HG02840 (cell line): ENCODE data around the gene REPS2.

Experiments
- ATAC-seq: cut with Tn5 transposase; IDR thresholded peaks from one replicate; pipeline ENCODE4 v1.9.1; 2021; ENCODE audit warnings: mild to moderate bottlenecking, moderate library complexity, moderate number of reproducible peaks; ENCODE audit not compliant: unreplicated experiment, low FRiP score

Gene REPS2

DNA sequence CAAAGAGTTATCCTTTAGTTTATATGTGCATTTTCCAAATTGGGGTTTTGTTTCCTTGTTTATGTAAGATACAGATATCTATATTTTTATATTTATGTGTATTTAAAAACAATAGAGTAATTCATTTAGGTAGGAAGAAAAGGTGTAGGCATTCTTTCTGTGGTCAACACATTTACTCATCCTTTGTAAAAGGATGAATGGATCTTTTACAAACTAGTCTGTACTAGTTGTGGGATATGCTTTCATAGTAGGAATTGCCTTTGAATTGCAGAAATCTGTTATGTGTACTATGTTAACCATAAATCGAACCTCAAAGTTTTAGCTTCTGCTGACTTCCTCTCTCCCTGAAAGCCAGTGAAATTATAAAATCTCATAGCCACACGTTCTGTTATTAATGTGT, 128.5 kb downstream of the REPS2 start:
- no peak for ATAC-seq

DNA sequence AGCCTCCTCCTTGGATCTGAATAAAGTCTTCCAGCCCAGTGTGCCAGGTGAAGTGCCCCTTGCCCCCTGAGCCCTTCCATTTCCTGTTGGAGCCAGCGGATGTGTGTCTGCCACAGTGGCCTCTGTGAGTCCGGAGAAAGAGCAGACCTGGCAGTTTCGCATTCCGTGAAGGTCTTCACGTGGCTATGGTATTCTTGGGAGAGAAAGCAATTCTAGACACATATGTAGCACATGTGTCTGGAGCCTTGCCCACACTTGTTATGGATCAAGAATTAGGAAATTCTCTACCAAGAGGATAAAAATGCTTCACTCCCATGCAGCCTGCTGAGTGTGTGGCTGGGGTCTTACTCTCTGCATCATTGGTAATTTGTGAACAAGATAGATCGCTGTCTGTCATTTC, 130.9 kb downstream of the REPS2 start:
- ATAC-seq, result no peak

DNA sequence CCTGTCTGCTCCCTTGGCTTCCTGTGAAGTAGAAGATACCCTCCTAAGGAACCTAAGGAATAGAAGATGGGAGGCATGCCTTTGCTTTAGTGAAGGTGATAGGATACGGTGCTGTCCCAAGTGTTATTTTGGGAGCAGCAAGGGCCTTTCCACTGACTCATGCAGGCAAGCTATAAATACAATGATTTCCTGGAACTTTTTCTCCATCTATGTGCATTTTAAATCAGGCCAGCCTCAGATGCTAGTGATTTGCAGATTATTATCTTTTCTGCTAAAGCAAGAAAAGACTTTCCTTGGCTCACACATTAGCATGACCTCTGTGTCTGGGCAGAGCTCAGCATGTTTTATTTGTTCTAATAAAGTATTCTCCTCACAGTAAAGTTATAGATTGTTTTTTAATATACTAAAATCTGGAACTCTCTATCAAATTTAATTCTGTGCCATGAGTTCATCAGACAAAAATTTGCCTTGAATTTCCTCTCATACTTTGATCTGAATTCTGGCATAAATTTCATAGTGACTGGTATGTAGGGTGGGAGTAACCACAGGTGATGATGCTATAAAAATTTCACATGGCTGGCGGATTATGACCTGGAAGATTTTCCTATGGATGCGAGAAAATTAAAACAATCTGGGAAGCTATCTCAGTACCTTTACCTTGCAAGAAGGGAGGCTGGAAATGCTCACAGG, 131.7 kb downstream of the REPS2 start:
- ATAC-seq, result no peak

DNA sequence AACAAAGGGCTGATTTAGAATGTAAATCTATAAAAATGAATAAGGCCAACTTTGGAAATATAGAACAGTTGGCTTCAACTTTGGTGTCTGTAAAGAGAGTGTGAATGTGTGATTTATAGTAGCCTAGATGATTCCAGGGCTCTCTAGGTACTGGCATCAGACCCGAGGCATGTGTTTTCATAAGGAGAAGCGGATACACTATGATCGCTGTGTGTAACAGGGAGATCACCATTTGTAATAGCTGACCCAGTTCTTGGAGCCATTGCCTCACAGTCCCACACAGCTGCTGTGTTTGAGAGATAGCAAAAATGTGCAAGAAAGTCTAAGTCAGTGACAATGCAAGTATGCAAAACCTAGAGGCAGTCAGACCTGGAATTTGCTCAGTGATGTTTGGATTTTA, 135.1 kb downstream of the REPS2 start:
- ATAC-seq, result no peak

DNA sequence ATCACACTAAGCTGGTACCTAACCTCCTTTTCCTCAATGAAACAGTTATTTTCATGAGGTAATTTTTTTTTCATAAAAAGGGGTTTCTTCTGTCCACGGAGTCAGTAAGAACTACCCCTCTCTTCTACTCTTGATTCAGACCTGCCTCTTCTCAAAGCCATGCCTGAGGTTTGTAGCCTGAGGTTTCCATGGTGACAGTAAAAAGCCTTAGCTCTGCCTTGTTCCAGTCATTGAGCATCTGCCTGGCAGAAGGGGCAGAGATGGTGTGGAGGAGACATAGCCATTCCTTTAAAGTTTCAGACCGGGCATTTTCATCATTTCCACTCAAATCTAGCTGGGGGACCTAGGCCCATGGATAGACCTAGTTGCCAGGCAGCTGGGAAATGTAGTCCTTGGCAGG, 135.5 kb downstream of the REPS2 start:
- no peak for ATAC-seq

DNA sequence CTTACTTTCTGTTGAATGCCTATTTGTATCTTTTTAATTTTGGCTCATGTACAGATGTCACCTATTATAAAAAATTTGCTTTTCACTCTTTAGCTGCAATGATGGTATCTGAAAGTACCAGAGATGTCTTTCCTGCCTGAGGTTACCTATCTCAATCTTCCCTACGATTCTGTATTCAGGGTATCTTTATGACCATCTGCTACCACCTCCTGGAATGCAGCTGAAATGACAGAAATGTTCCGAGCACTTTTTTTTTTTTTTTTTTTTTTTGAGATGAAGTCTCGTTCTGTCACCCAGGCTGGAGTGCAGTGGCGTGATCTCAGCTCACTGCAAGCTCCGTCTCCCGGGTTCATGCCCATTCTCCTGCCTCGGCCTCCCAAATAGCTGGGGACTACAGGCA, 136.4 kb downstream of the REPS2 start:
- no peak for ATAC-seq

DNA sequence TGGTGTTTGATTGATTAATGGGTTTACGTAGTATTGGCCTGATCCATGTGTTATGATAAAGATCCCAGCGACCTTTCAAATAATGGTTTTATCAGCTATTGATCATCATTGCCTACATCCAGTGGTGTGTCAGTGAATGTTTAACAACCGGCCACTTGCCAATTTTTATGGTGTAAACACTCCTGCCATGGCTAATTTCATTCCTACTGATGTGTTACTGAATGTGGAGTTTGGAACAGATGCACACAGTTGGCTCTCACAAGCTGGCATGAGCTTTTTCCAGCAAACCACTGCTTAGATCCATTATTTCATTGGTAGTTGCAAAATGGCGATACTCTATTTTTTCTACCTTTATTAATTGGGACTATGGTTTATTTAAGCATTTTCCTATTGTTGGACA, 139.9 kb downstream of the REPS2 start:
- ATAC-seq, result no peak

DNA sequence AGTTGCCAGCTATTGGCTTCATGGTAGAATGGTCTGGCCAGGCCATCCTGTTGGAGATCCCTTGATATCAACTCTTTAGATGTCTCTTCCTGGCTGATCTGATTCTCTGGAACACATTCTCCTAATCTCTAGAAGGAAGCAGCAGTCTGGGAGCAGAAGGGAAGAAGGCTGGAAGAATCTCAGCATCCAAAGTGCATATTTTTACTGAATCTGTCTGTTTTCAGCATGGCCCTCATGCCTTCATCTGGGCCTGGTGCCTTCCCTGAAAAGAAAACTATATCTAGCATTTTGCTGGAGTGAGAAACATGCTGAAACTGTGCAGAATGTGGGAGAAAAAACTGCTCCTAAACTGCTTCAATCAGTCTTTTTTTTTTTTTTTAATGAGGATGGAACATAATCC, 148.7 kb downstream of the REPS2 start:
- ATAC-seq, result no peak

DNA sequence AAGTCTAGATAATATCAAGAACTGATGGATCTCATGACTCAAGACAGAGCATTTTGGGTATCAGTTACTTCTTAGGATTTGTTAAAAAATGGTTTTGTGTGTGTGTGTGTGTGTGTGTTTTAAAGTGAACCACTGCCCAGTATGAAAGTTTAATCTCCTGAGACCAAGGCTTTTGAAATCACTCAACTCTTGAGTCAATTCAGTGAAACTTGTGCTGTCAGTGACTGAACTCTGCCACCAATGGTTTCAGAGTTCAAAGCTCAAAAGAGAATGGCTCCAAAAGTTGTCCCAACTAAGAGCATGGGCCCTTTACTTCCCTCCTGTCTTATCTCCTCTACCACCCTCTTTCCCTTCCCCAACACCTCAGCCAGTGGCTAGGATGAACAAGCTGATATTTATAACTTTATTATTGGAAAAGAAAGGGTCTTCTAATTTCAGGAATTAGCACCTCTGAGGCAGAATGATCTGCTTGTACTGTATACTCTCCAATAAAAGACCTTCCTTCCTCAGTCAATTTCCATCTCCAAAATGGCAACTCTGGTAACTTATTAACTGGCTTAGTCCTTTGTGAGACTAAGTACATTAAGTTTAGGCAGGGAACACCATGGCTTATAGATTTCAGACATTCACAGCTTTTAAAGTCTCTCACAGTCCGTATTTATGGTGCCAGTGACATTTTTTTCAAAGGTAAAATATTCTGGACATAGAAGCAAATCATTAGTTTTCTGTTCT, 152.2 kb downstream of the REPS2 start:
- no peak for ATAC-seq

DNA sequence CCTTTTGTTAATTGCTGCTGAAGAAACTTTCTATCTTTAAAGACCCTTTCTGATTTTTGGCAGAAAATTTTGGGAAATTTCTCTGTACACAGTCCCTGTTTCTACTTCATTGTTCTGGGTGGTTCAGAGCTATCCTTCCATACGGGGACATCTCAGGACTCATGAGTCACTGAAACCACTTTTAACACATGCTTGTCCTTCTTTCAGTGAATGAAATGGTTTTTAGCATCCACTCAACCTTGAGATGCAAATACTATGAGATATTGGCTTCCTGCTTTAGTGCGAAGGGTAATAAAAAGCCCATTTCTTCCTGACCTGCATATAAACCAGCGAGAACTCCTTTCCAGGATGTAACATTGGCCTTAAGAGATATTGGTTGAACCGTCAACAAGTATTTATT, 158.0 kb downstream of the REPS2 start:
- ATAC-seq, result no peak

DNA sequence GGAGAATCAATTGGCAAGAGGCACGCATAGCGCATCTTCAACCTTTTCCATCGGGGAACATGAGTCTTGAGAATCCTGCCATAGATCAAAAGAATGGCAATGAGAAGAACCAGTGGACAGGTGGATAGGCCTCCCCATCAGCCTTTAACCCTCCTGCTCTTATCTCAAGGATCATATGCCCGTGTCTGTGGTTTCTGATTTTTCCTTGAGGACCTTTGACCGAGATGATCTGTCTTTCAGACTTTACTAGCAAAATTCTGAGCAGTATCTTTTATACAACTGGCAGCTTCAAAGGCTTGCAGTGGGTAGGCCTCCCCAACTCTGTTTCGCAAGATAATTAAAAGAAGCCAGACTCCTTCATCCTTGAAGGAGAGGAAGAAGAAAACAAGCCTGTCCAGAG, 174.4 kb downstream of the REPS2 start:
- ATAC-seq, result no peak

DNA sequence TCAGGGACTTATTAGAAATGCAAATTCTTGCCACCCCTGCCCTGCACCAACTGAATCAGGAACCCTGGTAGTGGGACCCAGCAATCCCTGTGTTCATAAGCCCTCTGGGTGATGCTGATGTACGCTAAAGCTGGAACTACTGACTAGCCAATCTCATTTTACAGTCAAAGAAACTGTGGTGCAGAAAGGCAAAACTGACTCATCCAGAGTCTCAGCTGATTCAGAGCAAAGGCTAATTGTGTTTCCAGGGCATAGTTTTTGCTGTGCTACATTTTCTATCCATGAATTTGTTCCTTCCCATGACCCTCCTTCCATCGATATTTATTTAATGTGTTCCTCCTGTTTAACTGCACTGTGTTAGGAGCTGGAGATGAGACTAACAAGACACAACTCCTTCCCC, 207.5 kb downstream of the REPS2 start:
- ATAC-seq, result no peak

DNA sequence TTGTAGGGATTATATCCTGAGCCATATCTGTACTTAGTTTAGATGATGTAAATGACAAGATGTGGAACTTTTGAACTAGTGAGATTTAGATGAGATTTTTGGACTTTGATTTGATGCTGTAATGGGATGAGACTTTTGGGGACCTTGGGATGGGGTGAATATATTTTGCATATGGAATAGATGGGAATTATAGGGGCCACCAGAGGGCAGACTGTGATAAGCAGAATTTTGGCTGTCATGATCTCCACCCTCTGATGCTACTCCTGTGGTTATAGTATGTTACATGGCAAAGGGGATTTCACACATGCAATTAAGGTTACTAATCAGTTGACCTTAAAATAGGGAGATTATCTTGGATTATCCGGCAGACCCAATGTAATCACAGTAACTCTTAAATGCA, 214.5 kb downstream of the REPS2 start:
- ATAC-seq, result no peak

DNA sequence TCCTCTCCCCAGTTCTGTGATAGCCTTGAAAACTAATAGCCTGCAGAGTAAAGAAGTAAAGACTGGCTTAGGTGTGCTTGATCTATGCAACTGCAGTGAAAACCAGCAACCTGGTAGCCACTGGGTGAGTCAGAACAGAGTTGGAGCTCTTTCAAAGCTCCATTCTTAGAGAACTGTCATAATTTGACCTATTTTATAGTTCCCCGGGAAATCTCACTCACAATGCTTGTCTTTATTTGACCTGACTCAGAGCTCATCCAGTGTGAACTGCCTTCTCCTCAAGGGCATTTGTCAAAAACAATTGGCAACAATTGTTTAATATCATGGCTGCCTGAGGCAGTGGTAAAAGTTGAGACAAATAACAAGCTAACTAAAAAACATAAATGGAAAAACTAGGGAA, 215.5 kb downstream of the REPS2 start:
- ATAC-seq, result no peak

DNA sequence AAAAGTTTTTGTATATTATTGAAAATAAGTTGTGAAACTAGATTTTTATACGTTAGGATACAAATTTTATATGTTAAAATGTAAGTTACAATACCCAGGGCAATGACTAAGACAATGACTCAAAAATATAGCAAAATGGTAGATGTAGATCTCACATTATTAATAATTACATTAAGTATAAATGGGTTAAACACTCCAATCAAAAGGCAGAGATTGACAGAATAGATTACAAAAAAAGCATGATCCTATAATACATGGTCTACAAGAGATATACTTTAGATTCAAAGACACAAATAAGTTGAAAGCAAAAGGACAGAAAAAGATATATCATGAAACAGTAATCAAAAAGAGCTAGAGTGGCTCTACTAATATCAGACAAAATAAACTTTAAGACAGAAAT, 217.6 kb downstream of the REPS2 start:
- ATAC-seq, result no peak

DNA sequence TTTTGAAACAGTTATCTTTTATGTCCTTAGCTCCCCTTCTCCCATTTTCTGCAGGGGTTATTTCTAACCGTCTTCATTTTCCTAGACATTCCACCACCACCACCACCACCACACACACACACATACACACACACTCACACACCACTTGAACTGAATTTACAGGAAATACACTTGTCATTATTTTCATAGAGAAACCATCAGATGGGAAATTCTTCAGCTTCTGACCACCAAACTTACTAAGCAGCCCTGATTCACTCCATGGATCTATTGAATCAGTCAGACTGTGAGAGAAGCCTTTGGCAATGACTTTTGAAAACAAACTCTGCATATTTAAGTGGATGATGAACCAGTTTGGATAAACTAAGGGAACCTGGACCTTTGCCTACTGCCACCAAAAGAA, 218.5 kb downstream of the REPS2 start:
- no peak for ATAC-seq

DNA sequence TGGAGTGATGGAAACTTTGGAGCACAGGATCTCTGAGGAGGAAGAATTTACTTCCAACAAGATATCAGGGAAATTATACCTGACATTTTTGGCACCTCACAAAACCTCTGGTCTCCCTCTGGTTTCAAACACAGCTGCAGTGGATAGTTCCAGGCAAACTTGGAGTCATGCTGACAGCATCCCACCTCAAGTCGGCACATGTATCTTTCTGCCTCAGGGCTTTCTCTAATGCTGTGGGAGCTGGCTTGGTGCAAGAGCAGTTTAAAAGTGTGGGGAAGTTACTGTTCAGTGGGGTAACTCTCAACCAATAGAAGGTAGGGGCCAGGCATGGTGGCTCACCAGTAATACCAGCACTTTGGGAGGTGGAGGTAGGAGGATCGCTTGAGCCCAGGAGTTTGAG, 221.5 kb downstream of the REPS2 start:
- no peak for ATAC-seq

DNA sequence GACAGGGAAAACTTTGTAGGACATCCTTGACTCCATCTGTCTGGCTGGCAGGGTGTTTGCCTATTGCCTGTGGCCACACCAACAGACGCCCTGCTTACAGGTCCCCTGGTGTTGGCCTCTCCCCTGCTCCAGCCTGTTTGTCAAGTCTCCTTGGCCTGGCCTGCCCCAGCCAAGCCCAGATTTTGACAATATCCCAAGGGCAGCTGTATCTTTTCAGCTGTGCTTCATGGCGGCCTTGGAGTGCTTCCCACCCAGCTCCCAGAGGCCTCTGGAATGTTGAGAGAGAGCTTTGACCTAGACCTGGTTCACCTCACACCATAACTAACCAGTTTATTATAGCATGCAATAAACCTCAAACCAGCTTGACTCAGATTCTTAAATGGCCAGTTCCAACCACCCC, 224.5 kb downstream of the REPS2 start:
- ATAC-seq, result no peak

DNA sequence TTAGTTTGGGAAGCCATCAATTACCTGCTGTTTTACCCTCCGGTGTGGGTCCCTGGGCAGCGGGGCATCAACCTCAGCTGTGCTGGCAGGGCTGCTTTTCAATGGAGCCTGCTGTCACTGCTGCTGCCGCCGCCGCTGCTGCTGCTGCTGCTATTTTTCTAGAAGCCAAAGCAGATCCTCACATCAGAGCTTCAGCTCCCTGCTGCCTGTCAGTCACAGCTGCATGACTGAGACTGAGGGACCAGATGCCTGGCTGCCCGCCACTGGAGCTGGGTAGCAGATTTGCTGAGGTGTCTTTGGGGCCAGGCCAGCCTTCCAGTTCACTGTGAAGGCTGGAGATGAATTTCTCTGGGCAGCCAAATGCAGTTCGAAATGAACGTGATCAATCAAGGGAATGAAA, 228.2 kb downstream of the REPS2 start:
- no peak for ATAC-seq

DNA sequence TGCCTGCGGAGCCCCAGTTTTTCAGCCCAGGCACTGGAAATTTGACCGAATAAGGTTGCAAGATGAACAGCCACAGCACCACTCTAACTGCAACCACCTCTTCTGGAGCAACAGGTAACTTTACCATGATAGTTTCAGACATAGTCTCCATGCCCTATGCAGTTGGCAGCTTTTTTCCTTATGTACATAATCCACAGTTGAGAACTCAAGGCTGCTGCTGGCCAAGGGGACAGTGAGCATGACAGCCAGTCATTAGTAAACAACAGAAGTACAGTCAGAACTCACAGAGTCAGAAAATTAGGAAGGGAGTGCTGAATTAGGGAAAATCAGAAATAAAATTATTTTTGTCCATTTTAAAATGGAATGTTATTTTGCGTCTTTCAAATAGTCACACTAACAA, 235.9 kb downstream of the REPS2 start:
- no peak for ATAC-seq

DNA sequence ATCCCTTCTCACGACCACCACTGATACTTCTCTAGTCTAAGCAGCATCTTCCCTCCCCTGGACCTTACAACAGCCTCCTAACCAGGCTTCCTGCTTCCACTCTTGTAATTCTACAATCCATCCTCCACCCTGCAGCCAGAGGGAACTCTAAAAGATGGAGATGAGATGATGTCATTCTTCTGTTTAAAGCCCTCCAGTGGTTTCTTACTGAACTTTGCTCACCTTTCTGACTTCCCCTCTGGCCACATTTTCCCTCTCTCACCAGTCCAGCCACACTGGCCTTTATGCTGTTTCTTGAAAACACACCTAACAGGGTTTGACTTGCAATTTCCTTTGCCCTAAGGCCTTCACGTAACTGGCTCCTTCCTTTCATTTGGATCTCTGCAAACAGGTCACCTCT, 237.1 kb downstream of the REPS2 start:
- no peak for ATAC-seq

DNA sequence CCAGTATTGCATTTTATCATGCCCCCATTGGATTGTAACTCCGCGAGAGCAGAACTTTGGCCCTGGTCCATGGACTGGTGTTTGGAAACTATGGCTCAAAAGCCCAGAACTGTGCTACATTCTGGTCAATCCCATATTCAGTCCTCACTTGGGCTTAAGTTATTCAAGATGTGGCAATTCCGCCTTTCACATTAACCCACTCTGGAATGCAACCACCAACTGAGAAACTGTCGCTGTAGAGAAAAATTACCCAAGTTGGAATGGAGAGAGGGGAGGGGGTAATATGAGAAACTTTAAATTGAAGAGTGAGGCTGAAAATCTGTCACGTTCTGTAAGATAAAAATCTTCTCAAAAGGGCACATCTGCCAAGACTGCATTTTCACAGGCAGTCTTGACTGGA, 239.0 kb downstream of the REPS2 start:
- no peak for ATAC-seq
